BJ (cell line): ENCODE data around the gene TP73. TPM values are rescaled to one million over a fixed set of nuclear protein-coding genes. Genes with fewer than 3 reads are reported as not detected.

Source experiments
- CTCF ChIA-PET: fragments of 350-600 bp; formaldehyde crosslinking; extraction: SDS; loops from one replicate; lab custom pipeline; 2021; ENCODE audit warnings: antibody characterized with exemption, inconsistent platforms; lab: Yijun Ruan, JAX
- POLR2A ChIA-PET: fragments of 300-600 bp; sonication (Branson Sonifier 250); formaldehyde crosslinking; extraction: SDS; loops from one replicate; lab custom pipeline; 2021; ENCODE audit warnings: antibody characterized with exemption; lab: Charles Lee
- DNase-seq: peaks from one replicate; pipeline ENCODE4 v3.0.0-alpha.2; 2011; ENCODE audit warnings: low read depth
- H3K27me3 ChIP-seq: 2 replicates; pipeline ENCODE4 v1.6.0; 2011; ENCODE audit warnings: low read length; ENCODE audit not compliant: control insufficient read depth, insufficient read depth
- H3K36me3 ChIP-seq: 2 replicates; pipeline ENCODE4 v1.5.1; 2011; ENCODE audit warnings: low read length; ENCODE audit not compliant: control insufficient read depth, insufficient read depth
- H3K4me3 ChIP-seq: 2 replicates; pipeline ENCODE4 v1.5.1; 2011; ENCODE audit warnings: low read depth, mild to moderate bottlenecking, control low read depth, low read length
- polyA plus RNA-seq: library from polyadenylated mRNA; depleted of rRNA; stranded (reverse); fragments of >200 nt; gene quantifications from 2 replicates; pipeline ENCODE4 v1.2.3, GENCODE V29; 2011
- TF ChIP-seq, protein P1 (sequence below): IDR thresholded peaks from 2 replicates; pipeline ENCODE4 v1.5.1; 2011; ENCODE audit warnings: low read depth, mild to moderate bottlenecking, control low read depth, inconsistent platforms, low read length, moderate library complexity; ENCODE audit not compliant: insufficient read depth

The TP73 gene
- polyA plus RNA-seq, 1 experiment, result not detected

DNA sequence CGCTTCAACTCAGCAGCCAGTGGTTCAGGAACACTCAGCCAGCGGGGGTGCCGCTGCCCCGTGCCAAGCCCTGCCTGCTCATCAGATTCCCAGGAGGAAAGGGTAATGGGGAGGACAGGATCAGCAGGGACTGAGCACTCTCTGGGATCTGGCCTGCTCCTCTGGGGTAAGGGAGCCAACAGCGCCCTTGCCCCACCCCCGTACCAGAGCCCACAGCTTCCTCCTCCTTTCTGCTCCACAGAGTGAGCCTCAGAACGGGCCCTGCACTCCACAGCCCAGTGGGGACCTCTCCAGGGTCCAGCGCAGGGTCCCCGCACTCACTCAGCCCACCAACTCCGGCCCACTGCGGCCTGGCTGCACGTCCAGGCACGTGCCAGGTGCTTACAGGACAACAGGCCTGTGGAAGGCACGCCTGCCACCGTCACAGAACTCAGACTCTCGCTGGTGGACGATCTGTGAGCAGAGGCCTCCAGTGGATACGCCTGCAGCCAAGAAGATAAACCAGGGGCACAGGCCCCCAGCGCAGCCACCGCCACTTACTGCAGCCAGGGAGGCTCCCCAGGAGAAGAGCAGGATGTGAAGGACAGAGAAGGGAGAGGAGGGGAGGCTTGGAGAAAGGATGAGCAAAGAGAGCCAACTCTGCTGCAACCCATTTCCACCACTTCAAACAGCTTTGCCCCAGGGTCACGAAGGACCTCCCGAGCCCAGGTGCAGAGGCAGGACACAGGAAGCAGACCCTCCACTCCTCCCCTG lies 43.1 kb upstream of the TP73 start:
- no peak overlapping the region for H3K4me3 ChIP-seq
- CTCF ChIA-PET, result interaction anchor here (1.0 to 4.2 kb wide), 3 partner anchors 10 to 22 kb away, joined by 3 to 17 read pairs (median 5); no protein-coding TSS in a partner anchor
- TF ChIP-seq, protein P1, sequence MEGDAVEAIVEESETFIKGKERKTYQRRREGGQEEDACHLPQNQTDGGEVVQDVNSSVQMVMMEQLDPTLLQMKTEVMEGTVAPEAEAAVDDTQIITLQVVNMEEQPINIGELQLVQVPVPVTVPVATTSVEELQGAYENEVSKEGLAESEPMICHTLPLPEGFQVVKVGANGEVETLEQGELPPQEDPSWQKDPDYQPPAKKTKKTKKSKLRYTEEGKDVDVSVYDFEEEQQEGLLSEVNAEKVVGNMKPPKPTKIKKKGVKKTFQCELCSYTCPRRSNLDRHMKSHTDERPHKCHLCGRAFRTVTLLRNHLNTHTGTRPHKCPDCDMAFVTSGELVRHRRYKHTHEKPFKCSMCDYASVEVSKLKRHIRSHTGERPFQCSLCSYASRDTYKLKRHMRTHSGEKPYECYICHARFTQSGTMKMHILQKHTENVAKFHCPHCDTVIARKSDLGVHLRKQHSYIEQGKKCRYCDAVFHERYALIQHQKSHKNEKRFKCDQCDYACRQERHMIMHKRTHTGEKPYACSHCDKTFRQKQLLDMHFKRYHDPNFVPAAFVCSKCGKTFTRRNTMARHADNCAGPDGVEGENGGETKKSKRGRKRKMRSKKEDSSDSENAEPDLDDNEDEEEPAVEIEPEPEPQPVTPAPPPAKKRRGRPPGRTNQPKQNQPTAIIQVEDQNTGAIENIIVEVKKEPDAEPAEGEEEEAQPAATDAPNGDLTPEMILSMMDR, result no peak
- H3K36me3 ChIP-seq, result no peaks in the 10 kb centered on the region
- DNase-seq, result no peak
- H3K27me3 ChIP-seq, result peaks cover 11% of the 10 kb centered on the region
- POLR2A ChIA-PET, result no interaction called here

DNA sequence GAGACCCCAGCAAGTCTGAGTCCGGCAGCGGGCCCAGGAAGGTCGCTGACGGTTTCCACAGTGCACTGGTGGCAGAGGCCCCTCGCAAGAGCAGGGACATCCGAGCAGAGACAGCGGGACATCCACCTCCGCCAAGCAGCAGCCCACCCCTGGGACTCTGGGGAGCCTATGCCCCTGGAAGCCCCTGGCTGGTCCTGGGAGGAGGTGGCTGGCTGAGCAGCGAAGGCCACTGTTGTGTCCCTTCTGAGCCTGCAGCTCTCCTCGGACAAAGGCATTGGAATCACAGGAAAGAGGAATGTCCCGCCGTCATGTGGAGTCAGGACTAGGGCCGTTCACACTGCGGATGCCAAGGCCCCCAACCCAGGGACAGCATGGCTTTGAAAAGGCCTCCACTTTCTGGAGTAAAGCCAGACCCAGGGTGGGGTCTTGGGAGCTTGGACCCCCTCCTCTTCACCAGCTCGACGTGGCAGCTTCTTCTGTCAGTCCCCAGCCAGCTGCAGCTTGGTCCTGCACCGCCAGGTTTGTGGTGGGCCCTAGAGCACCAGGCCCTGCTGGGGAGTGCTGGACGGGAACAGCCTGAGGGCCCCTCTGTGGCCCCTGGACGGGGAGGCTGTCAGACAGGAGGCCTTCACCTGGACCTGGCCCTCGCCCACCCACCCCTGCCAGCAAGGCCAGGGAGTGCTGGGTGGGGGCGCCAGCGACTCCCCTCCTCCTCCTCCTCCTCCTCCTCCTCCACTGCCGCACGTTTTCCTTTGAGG lies 42.4 kb upstream of the TP73 start:
- DNase-seq, result no peak
- no peaks in the 10 kb centered on the region for H3K36me3 ChIP-seq
- CTCF ChIA-PET, result interaction anchor here (1.0 to 4.2 kb wide), 2 partner anchors 9 to 23 kb away, joined by 3 to 17 read pairs; no protein-coding TSS in a partner anchor
- no peak overlapping the region for H3K4me3 ChIP-seq
- H3K27me3 ChIP-seq, result peaks cover 11% of the 10 kb centered on the region
- POLR2A ChIA-PET, result no interaction called here
- TF ChIP-seq, protein P1, result no peak

DNA sequence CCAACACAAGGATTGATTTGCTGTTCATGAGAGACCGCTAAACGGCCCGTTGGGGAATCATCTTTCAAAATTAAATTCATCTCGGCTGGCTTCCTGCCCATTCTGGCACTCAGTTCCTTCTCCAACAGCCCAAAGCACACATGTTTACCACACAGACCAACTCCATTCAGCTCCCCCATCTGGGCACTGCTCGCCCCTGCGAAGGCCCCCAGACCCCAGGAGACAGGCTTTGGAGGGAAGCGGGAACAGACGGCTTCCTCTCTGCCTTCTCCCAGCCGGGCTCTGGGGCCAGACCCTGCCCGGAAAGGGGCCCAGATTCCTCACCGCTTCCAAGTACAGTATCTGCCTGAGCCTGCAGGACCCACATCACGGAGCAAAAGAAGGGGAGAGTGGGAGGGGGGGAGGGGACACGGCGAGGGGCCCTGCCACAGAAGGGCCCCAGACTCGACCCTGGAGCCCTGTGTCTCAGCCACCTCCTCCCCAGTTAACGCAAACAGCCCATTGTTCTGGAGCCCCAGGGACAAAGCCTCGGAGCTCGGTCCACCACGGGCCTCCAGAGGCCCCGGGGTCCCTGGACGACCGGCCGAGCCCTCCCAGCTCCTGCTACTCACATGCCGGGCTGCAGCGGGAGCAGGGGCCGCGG lies 41.7 kb upstream of the TP73 start:
- no peak for DNase-seq
- H3K4me3 ChIP-seq, result no peak overlapping the region; the same call in 1 of the 2 replicates
- TF ChIP-seq, protein P1, result no peak
- no peaks in the 10 kb centered on the region for H3K36me3 ChIP-seq
- ChIA-PET POLR2A (no interaction called here), CTCF (no interaction called here)
- peaks cover 11% of the 10 kb centered on the region for H3K27me3 ChIP-seq

DNA sequence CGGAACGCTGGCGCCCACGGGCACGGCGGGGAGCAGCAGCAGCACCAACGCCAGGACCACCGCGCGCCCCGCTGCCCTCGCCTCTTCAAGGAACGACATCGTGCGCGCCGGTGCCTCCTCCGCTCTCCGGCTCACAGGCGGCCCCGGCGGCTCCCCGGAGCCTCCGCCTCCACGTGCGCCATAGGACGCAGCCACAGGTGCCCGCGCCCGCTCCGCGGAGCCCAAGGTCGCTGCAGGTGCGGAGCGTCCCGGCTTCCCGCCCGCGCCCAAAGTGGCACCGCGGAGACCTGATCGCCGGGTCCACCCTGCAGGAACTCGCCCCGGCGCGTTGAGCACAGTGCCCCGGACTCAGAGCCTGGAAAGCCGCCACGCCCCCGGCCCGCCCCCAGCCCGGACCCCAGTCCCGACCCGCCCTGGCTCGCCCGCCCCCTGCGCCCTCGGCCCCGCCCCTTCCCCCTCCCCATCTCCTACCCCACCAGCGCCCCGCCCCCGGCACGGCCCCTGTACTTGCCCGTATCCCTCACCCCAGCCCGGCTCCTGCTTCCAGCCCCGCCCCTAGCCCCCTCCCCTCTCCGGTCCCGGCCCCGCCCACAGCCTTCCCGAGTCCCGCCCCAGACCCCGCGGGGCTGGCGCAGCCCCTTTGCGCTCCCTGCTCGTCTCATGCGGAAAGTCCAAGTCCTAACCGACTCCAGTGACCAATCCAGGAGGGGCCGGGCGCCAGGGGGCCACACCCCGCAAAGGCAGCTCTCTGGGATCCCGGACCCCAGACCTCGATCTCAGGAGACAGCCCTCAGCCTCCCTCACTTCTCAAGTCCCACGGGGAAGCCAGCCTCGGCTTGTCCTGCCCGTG lies 40.9 kb upstream of the TP73 start, which contains the start of gene MEGF6:
Gene MEGF6, minus strand, starts transcription at position 339 of the 850 bp plus-strand sequence. Its CDS starts 240 bp downstream, at position 99.
- TF ChIP-seq, protein P1, result no peak
- peak within 1 kb of the TSS; percentile 27 for H3K4me3 ChIP-seq
- ChIA-PET POLR2A (no interaction called here), CTCF (no interaction called here)
- H3K36me3 ChIP-seq, result no peaks in the 10 kb centered on the region
- DNase-seq, result no peak
- H3K27me3 ChIP-seq, result peaks cover 11% of the 10 kb centered on the region
